BLaER1 treated with 17β-estradiol and CSF1 and Interleukin-3, amounts not matched to agents 10 nM and 100 nM (cell line): ENCODE data around the gene PIBF1.

Source experiments
- H3K27ac ChIP-seq, 11 experiments: shearing (Covaris generic); formaldehyde crosslinking; 2 replicates each; pipeline ENCODE4 v1.8.1; 2022
- H3K27me3 ChIP-seq, 11 experiments: shearing (Covaris generic); formaldehyde crosslinking; 2 replicates each; pipeline ENCODE4 v1.8.1; 2022
- H3K36me3 ChIP-seq, 11 experiments: shearing (Covaris generic); formaldehyde crosslinking; 2 replicates each; pipeline ENCODE4 v1.8.1; 2022
- H3K4me1 ChIP-seq, 10 experiments: shearing (Covaris generic); formaldehyde crosslinking; 2 replicates each; pipeline ENCODE4 v1.8.1; 2022
- H3K4me2 ChIP-seq, 11 experiments: shearing (Covaris generic); formaldehyde crosslinking; 2 replicates each; pipeline ENCODE4 v1.8.1; 2022
- H3K4me3 ChIP-seq, 10 experiments: shearing (Covaris generic); formaldehyde crosslinking; 2 replicates each; pipeline ENCODE4 v1.8.1; 2022
- H3K9ac ChIP-seq, 11 experiments: shearing (Covaris generic); formaldehyde crosslinking; 2 replicates each; pipeline ENCODE4 v1.8.1; 2022
- H3K9me3 ChIP-seq, 11 experiments: shearing (Covaris generic); formaldehyde crosslinking; replicated peaks in 1 of 11; 2 replicates each; pipeline ENCODE4 v1.8.1; 2022
- H4K20me1 ChIP-seq, 11 experiments: shearing (Covaris generic); formaldehyde crosslinking; 2 replicates each; pipeline ENCODE4 v1.8.1; 2022
- Cebpa-rat ChIP-seq, 11 experiments: shearing (Covaris generic); IDR thresholded peaks; 2 replicates each; pipeline ENCODE4 v1.8.1; 2022

The PIBF1 gene

DNA sequence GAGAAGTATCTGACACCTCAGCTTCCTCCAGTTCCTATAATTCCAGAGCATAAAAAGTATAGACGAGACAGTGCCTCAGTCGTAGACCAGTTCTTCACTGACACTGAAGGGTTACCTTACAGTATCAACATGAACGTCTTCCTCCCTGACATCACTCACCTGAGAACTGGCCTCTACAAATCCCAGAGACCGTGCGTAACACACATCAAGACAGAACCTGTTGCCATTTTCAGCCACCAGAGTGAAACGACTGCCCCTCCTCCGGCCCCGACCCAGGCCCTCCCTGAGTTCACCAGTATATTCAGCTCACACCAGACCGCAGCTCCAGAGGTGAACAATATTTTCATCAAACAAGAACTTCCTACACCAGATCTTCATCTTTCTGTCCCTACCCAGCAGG is 279.9 kb downstream of the PIBF1 start:
- H3K36me3 ChIP-seq, result no peaks in the 10 kb centered on the region
- no peak overlapping the region for H3K4me3 ChIP-seq
- TF ChIP-seq Cebpa-rat (IDR thresholded peaks at IDR 0.05), result no peak; a peak in 1 of 22 replicates
- H3K9me3 ChIP-seq, result no peaks in the 10 kb centered on the region
- H3K9ac ChIP-seq, result no peak overlapping the region
- peaks cover 51 to 59% (median 56%) of the 10 kb centered on the region in 11 experiments for H3K27me3 ChIP-seq
- peaks cover 0 to 18% (median 7%) of the 10 kb centered on the region in 11 experiments; a peak in 10 of 22 replicates for H4K20me1 ChIP-seq
- no peak overlapping the region for H3K27ac ChIP-seq
- peaks cover 0 to 16% (median 10%) of the 10 kb centered on the region in 10 experiments; a peak in 11 of 20 replicates for H3K4me1 ChIP-seq
- no peak overlapping the region for H3K4me2 ChIP-seq

DNA sequence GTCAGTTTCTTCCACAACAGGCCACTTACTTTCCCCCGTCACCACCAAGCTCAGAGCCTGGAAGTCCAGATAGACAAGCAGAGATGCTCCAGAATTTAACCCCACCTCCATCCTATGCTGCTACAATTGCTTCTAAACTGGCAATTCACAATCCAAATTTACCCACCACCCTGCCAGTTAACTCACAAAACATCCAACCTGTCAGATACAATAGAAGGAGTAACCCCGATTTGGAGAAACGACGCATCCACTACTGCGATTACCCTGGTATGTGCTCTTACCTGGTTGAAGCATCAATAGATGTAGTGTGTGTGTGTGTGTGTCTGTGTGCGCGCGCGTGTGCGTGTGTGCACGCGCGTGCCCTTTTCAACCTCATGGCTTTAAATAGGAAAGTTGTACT is 280.5 kb downstream of the PIBF1 start:
- no peak overlapping the region for H3K4me2 ChIP-seq
- TF ChIP-seq Cebpa-rat (IDR thresholded peaks at IDR 0.05), result no peak
- no peak overlapping the region for H3K4me3 ChIP-seq
- peaks cover 46 to 53% (median 50%) of the 10 kb centered on the region in 11 experiments for H3K27me3 ChIP-seq
- no peak overlapping the region for H3K27ac ChIP-seq
- peaks cover 0 to 16% (median 10%) of the 10 kb centered on the region in 10 experiments; a peak in 11 of 20 replicates for H3K4me1 ChIP-seq
- peaks cover 0 to 18% (median 7%) of the 10 kb centered on the region in 11 experiments; a peak in 10 of 22 replicates for H4K20me1 ChIP-seq
- H3K36me3 ChIP-seq, result no peaks in the 10 kb centered on the region
- H3K9me3 ChIP-seq, result no peaks in the 10 kb centered on the region
- H3K9ac ChIP-seq, result no peak overlapping the region

DNA sequence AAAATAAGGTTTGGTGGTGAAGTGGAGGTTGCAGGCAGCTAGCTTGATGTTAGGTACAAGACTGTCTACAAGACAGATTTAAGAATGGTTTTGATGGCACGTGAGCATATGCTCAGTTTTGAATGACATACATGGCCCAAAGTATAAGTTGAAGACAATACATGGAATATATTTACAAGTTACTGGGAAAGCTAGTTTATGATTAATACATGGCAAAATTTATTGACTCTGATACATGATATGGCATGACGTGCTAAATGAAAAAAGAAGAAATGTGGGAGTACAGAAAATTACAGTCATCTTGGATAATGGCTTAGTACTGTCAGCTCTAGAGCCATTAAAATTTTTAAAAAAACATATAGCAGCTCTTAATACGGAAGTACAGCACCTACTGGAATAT is 281.2 kb downstream of the PIBF1 start:
- TF ChIP-seq Cebpa-rat (IDR thresholded peaks at IDR 0.05), result no peak
- H3K36me3 ChIP-seq, result no peaks in the 10 kb centered on the region
- no peak overlapping the region for H3K4me2 ChIP-seq
- no peaks in the 10 kb centered on the region for H3K9me3 ChIP-seq
- no peak overlapping the region for H3K4me3 ChIP-seq
- H3K27ac ChIP-seq, result no peak overlapping the region
- peaks cover 0 to 16% (median 10%) of the 10 kb centered on the region in 10 experiments; a peak in 11 of 20 replicates for H3K4me1 ChIP-seq
- no peak overlapping the region for H3K9ac ChIP-seq
- H4K20me1 ChIP-seq, result peaks cover 0 to 18% (median 7%) of the 10 kb centered on the region in 11 experiments; a peak in 10 of 22 replicates
- H3K27me3 ChIP-seq, result peaks cover 39 to 46% (median 43%) of the 10 kb centered on the region in 11 experiments

DNA sequence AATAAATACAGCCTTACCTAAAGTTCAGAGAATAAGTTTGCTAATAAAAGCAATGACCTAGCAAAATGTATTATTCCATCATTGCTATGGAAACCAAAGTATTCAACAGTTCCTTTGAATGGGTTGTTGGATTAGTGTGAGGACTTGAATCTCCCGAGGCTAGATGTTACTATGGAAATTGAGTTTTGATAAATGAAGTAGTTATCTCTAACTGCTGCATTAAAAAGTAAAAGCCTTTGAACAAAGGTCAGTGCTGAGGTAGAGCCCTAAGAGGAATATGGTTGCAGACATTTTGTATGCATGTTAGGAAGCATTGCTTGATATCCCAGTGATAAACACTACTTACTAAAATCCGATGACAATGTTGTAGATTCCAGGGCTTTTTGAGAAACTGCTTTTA is 283.1 kb downstream of the PIBF1 start:
- no peaks in the 10 kb centered on the region for H3K36me3 ChIP-seq
- H3K9ac ChIP-seq, result no peak overlapping the region
- H3K27me3 ChIP-seq, result peaks cover 22 to 27% (median 25%) of the 10 kb centered on the region in 11 experiments
- H3K27ac ChIP-seq, result no peak overlapping the region
- no peak overlapping the region for H3K4me3 ChIP-seq
- H4K20me1 ChIP-seq, result peaks cover 0 to 11% (median 5%) of the 10 kb centered on the region in 11 experiments; a peak in 10 of 22 replicates
- no peak for TF ChIP-seq Cebpa-rat (IDR thresholded peaks at IDR 0.05)
- H3K9me3 ChIP-seq, result no peaks in the 10 kb centered on the region
- H3K4me1 ChIP-seq, result peaks cover 0 to 11% (median 4%) of the 10 kb centered on the region in 10 experiments; a peak in 8 of 20 replicates
- H3K4me2 ChIP-seq, result no peak overlapping the region

DNA sequence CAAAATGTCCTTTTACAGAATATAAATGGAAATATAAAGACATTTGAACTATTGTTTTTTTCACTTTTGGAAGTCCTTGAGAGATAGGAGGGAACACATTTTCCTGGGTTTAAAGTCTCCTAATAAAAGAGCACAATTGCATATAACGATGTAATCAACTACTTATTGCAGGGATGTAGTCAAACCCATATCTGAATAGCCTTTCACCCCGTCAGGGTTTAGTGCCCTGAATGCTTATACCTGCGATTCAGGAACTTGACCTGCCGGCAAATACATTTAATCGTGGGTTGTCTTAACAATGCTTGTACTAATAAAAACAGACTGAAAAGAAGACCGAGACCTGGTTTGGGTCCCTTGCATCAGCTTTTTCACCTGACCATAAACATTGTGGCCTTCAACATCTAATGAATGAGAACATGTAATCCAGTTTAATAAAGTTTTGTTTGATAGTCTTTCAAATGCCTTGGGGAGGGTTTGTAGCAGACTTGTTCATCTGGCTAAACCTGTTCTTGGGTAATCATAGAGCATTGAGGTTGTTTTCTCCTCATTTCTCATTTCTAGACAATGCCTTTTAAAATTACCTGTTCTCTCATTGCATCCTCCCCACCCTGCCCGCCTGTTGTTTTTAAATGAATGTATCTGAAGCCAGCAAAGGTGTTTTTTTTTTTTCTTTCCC is 283.9 kb downstream of the PIBF1 start:
- peaks cover 15 to 19% (median 17%) of the 10 kb centered on the region in 11 experiments for H3K27me3 ChIP-seq
- peaks cover 0 to 3% (median 0%) of the 10 kb centered on the region in 11 experiments; a peak in 7 of 22 replicates for H4K20me1 ChIP-seq
- no peak overlapping the region for H3K9ac ChIP-seq
- no peak overlapping the region for H3K4me3 ChIP-seq
- no peak for TF ChIP-seq Cebpa-rat (IDR thresholded peaks at IDR 0.05)
- H3K27ac ChIP-seq, result no peak overlapping the region
- peaks cover 0 to 6% (median 0%) of the 10 kb centered on the region in 10 experiments; a peak in 1 of 20 replicates for H3K4me1 ChIP-seq
- H3K4me2 ChIP-seq, result peak overlapping the region in 1 of 11 experiments; percentile 13; a peak in 2 of 22 replicates
- no peaks in the 10 kb centered on the region for H3K36me3 ChIP-seq
- H3K9me3 ChIP-seq, result no peaks in the 10 kb centered on the region
